Upper lobe of left lung (tissue), 4 donors: Measurements from ENCODE around the gene TMEM141.

ENCODE experiments used
- POLR2A ChIP-seq, 4 donors: fragments of 450-650 bp; IDR thresholded peaks; one replicate each; pipeline ENCODE4 v1.5.1; 2016 to 2017; ENCODE audit warnings: antibody characterized with exemption in 4 of 4, mild to moderate bottlenecking in 2 of 4
- TF ChIP-seq, protein P1 (sequence below), 6 experiments: fragments of 450-650 bp in 4 of 6; fragments of 200-600 bp in 2 of 6; sonication (generic) in 2 of 6; IDR thresholded peaks; one replicate each; pipeline ENCODE4 v1.5.1; 2016 to 2019; ENCODE audit warnings: antibody characterized with exemption in 6 of 6

DNA sequence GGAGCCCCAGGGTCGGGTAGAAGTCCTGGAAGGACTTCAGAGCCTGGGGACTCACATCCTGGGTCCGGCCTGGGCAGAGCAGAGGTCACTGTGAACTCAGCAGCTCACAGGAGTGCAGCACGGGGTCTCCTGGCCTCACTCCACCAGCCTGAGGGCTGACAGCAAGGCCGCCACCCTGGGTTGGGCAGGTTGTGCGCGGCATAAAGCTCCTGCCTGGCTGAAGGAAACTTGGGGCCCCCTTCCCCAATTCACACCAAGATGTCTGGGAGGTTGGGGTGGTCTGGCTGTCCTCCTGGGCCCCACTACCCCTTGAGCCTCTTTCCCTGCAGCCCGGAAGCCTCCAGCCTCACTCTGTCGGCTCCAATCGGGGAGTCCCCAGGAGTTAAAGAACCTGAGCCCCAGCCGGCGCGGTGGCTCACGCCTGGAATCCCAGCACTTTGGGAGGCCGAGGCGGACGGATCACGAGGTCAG, 28.9 kb upstream of the TMEM141 start:
- TF ChIP-seq POLR2A (IDR thresholded peaks at IDR 0.05): no peak
- TF ChIP-seq, protein P1, sequence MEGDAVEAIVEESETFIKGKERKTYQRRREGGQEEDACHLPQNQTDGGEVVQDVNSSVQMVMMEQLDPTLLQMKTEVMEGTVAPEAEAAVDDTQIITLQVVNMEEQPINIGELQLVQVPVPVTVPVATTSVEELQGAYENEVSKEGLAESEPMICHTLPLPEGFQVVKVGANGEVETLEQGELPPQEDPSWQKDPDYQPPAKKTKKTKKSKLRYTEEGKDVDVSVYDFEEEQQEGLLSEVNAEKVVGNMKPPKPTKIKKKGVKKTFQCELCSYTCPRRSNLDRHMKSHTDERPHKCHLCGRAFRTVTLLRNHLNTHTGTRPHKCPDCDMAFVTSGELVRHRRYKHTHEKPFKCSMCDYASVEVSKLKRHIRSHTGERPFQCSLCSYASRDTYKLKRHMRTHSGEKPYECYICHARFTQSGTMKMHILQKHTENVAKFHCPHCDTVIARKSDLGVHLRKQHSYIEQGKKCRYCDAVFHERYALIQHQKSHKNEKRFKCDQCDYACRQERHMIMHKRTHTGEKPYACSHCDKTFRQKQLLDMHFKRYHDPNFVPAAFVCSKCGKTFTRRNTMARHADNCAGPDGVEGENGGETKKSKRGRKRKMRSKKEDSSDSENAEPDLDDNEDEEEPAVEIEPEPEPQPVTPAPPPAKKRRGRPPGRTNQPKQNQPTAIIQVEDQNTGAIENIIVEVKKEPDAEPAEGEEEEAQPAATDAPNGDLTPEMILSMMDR (IDR thresholded peaks at IDR 0.05): no peak
